Measurements from ENCODE around the gene PPP2R1B.

DNA sequence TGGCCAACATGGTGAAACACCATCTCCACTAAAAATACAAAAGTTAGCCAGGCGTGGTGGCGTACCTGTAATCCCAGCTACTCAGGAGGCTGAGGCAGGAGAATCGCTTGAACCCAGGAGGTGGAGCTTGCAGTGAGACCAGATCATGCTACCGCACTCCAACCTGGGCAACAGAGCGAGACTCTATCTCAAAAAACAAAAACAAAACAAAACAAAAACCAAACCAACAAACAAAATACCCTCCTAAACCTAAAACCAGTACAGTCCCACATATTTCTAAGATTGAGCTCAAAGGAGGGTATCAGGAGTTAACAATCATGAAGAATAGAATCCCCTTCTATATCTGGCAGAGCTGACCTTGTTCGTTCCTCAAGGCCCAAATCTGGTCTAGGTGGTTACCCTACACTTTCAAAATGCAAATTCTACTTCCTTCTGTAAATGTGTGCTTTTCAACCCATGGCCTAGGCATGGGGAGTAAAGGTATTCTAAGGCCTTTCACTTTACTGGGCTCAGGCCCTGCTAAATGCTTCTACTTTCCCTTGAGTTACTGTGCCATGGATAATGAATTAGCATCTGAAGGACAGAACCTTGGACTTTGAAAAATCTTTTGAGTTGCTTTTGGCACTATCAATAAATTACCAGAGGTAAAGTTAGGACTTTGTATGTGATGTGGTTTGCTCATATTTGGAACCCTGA, 10.4 kb upstream of the PPP2R1B start:
- TF ChIP-seq EP300 (conservative IDR thresholded peaks at IDR 0.05; ENCODE audit: poor library complexity, severe bottlenecking) (no peak), EZH2 (IDR thresholded peaks at IDR 0.05; ENCODE audit: borderline replicate concordance, insufficient read depth, low read length, poor library complexity, severe bottlenecking) (no peak), TAF1 (IDR thresholded peaks at IDR 0.05; ENCODE audit: low read depth) (no peak)
- TF ChIP-seq, protein P1, sequence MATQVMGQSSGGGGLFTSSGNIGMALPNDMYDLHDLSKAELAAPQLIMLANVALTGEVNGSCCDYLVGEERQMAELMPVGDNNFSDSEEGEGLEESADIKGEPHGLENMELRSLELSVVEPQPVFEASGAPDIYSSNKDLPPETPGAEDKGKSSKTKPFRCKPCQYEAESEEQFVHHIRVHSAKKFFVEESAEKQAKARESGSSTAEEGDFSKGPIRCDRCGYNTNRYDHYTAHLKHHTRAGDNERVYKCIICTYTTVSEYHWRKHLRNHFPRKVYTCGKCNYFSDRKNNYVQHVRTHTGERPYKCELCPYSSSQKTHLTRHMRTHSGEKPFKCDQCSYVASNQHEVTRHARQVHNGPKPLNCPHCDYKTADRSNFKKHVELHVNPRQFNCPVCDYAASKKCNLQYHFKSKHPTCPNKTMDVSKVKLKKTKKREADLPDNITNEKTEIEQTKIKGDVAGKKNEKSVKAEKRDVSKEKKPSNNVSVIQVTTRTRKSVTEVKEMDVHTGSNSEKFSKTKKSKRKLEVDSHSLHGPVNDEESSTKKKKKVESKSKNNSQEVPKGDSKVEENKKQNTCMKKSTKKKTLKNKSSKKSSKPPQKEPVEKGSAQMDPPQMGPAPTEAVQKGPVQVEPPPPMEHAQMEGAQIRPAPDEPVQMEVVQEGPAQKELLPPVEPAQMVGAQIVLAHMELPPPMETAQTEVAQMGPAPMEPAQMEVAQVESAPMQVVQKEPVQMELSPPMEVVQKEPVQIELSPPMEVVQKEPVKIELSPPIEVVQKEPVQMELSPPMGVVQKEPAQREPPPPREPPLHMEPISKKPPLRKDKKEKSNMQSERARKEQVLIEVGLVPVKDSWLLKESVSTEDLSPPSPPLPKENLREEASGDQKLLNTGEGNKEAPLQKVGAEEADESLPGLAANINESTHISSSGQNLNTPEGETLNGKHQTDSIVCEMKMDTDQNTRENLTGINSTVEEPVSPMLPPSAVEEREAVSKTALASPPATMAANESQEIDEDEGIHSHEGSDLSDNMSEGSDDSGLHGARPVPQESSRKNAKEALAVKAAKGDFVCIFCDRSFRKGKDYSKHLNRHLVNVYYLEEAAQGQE (IDR thresholded peaks at IDR 0.05; ENCODE audit: borderline replicate concordance) = no peak

Measured in neural cell (in vitro differentiated cells).